NCI-H1048 (cell line): Measurements from ENCODE around the gene CITED4.

Experiments used
- DNase-seq: peaks from one replicate; lab custom pipeline; 2025; lab: John Stamatoyannopoulos, UW

CITED4 gene

GRCh38 chr1:40834968-40835545 is 27.1 kb downstream of the CITED4 start:
- DNase-seq: no peak

- DNase-seq: no peak
These were observed 28.2 kb downstream of the CITED4 start for GRCh38 chr1:40833979-40834378.

GRCh38 chr1:40831001-40831732 is 31.0 kb downstream of the CITED4 start:
- no peak for DNase-seq

- DNase-seq: no peak
These were observed 31.7 kb downstream of the CITED4 start for GRCh38 chr1:40830419-40830943.

GRCh38 chr1:40829631-40830245 is 32.4 kb downstream of the CITED4 start:
- no peak for DNase-seq

- DNase-seq: no peak
These were observed 36.2 kb downstream of the CITED4 start for GRCh38 chr1:40825996-40826395.

GRCh38 chr1:40825435-40825788 is 36.8 kb downstream of the CITED4 start:
- DNase-seq: no peak

- no peak for DNase-seq
These were observed 37.4 kb downstream of the CITED4 start for GRCh38 chr1:40824591-40825434.

- DNase-seq: no peak
These were observed 38.2 kb downstream of the CITED4 start for GRCh38 chr1:40823983-40824382.

GRCh38 chr1:40823345-40823744 is 38.8 kb downstream of the CITED4 start:
- no peak for DNase-seq

- DNase-seq: no peak
These were observed 39.3 kb downstream of the CITED4 start for GRCh38 chr1:40822890-40823289.

GRCh38 chr1:40820911-40821693 is 41.1 kb downstream of the CITED4 start:
- DNase-seq: no peak

GRCh38 chr1:40820251-40820797 is 41.8 kb downstream of the CITED4 start:
- no peak for DNase-seq

GRCh38 chr1:40819101-40819500 is 43.1 kb downstream of the CITED4 start:
- no peak for DNase-seq

GRCh38 chr1:40818264-40818961 is 43.8 kb downstream of the CITED4 start:
- no peak for DNase-seq

GRCh38 chr1:40817791-40818263 is 44.3 kb downstream of the CITED4 start:
- no peak for DNase-seq

GRCh38 chr1:40815420-40815819 is 46.7 kb downstream of the CITED4 start:
- no peak for DNase-seq
